Astrocyte of the cerebellum (primary cell): ENCODE data around the gene ACAN.
A peak's percentile ranks its signal among the peaks of the same experiment; 100 is the strongest.

Experiments used
- DNase-seq: peaks from one replicate; pipeline ENCODE4 v3.0.0-alpha.2; 2011; ENCODE audit warnings: low read depth
- H3K4me3 ChIP-seq: 2 replicates; pipeline ENCODE4 v1.5.1; 2011; ENCODE audit warnings: mild to moderate bottlenecking, low read depth, low read length, moderate library complexity
- CTCF ChIP-seq: IDR thresholded peaks from 2 replicates; pipeline ENCODE4 v1.5.1; 2012; ENCODE audit warnings: low read length, low read depth, moderate library complexity, mild to moderate bottlenecking; ENCODE audit errors: missing control alignments
- in situ Hi-C: cut with HindIII; loops from 2 replicates; pipeline ENCODE4 v1.10.0; 2017; ENCODE audit warnings: low sequenced_read_pairs

Gene ACAN

GRCh38 chr15:88897456-88898194 is 94.4 kb downstream of the ACAN start:
- peak; percentile 49 for DNase-seq
- peak; percentile 48 for TF ChIP-seq CTCF
- in situ Hi-C loops: no loop called here
- H3K4me3 ChIP-seq: no peak overlapping the region

GRCh38 chr15:88898736-88899135 is 95.5 kb downstream of the ACAN start:
- DNase-seq: no peak
- in situ Hi-C loops: no loop called here
- no peak overlapping the region for H3K4me3 ChIP-seq
- TF ChIP-seq CTCF: no peak

- H3K4me3 ChIP-seq: no peak overlapping the region
- no peak for TF ChIP-seq CTCF
- in situ Hi-C loops: no loop called here
- no peak for DNase-seq
Measured at GRCh38 chr15:88899251-88899650, 96.0 kb downstream of the ACAN start.

- DNase-seq: no peak
- in situ Hi-C loops: loop anchor here (10.0 to 25.0 kb wide), 2 partner anchors 112 to 294 kb away; no protein-coding TSS in a partner anchor
- H3K4me3 ChIP-seq: no peak overlapping the region
- TF ChIP-seq CTCF: no peak
Measured at GRCh38 chr15:88900309-88900981, 97.2 kb downstream of the ACAN start.

DNA sequence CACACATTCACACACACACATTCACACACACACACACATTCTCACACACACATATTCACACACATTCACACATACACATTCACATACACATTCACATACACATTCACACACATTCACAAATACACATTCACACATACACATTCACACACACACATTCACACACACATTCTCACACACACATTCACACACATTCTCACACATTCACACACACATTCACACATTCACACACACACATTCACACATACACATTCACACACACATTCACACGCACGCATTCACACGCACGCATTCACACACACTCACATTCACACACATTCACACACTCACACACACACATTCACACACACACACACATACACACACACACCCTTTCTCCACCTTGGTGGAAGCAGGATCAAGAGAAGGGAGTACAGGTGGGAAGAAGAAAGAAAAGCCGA is 97.8 kb downstream of the ACAN start:
- DNase-seq: no peak
- in situ Hi-C loops: loop anchor here (10.0 to 25.0 kb wide), 2 partner anchors 111 to 294 kb away; no protein-coding TSS in a partner anchor
- no peak overlapping the region for H3K4me3 ChIP-seq
- no peak for TF ChIP-seq CTCF

DNA sequence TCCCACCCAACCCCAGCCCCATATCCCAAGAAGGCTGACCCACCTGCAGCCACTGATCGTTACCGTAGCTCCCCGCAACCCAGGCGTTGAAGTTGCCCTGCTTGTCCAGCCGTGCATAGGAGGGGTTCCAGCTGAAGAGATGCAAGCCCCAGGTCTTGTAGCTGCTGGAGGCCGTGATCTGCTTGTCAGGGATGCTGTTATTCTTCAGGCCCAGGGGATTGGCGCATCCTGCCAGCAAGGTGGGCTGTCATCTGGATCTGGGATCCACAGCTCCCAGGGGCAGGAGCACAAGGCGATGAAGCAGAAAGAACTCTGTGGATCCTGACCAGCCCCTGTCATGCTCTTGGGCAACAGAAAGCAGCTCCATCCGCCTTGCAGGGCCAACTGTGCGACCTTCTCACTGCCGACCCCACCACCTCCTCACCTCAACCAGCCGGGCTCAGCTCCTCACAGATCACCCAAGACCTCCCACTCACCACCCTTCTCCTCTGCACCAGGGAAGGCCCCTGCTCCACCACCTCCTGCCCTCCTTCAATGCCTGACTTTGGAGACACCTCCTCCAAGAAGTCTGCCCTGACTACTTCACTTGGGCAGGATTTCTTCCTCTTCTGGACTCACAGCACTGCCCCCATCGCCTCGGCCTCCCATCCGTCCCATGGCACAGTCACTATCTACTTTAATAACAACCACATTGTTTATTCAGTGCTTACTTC is 98.4 kb downstream of the ACAN start:
- in situ Hi-C loops: loop anchor here (10.0 to 25.0 kb wide), 2 partner anchors 111 to 293 kb away; no protein-coding TSS in a partner anchor
- no peak for TF ChIP-seq CTCF

More for the DNA sequence above, 98.4 kb downstream of the ACAN start:
- H3K4me3 ChIP-seq: no peak overlapping the region
- DNase-seq: no peak
